ENCODE data around the gene UMOD.

GRCh38 chr16:20385844-20386832 lies 33.6 kb upstream of the UMOD start:
- no peak for TF ChIP-seq GATA3 (IDR thresholded peaks at IDR 0.05; ENCODE audit: low read depth, low read length)
- TF ChIP-seq GATA2 (IDR thresholded peaks at IDR 0.05; ENCODE audit: low read depth, low read length), result no peak

Data from SH-SY5Y (cell line).